H1 (cell line): ENCODE results near the gene APBA2. TPM values are rescaled to one million over a fixed set of nuclear protein-coding genes. Genes with fewer than 3 reads are reported as not detected.

Source experiments
- CTCF ChIA-PET: fragments of 300-600 bp; sonication (Branson Sonifier 250); formaldehyde crosslinking; loops from one replicate; lab custom pipeline; 2021; ENCODE audit not compliant: partially characterized antibody; lab: Charles Lee
- POLR2A ChIA-PET: fragments of 300-600 bp; sonication (Branson Sonifier 250); formaldehyde crosslinking; loops from one replicate; lab custom pipeline; 2021; ENCODE audit warnings: inconsistent platforms; ENCODE audit not compliant: partially characterized antibody; lab: Charles Lee
- DNase-seq, 2 experiments: peaks; one replicate each; pipeline versions ENCODE4 v3.0.0 to v3.0.0-alpha.2; 2010 to 2022; ENCODE audit warnings: low spot score in 2 of 2, low read depth in 1 of 2, mixed read lengths in 1 of 2
- FAIRE-seq: peaks from 2 replicates; lab custom pipeline; 2011; peaks lifted over from hg19 to GRCh38; lab: Jason Lieb, UNC
- H2AFZ ChIP-seq: 2 replicates; pipeline ENCODE4 v1.8.1; 2012; ENCODE audit warnings: low read length, inconsistent platforms
- H2AK5ac ChIP-seq: 2 replicates; pipeline ENCODE4 v1.6.1; 2013; ENCODE audit warnings: low read depth, low read length
- H2BK120ac ChIP-seq: replicated peaks from 2 replicates; pipeline ENCODE3; 2013; ENCODE audit warnings: low read depth, low read length, inconsistent platforms
- H2BK12ac ChIP-seq: 2 replicates; pipeline ENCODE4 v1.6.1; 2013; ENCODE audit warnings: low read depth, low read length
- H2BK15ac ChIP-seq: 2 replicates; pipeline ENCODE4 v1.6.1; 2013; ENCODE audit warnings: low read length
- H2BK20ac ChIP-seq: 2 replicates; pipeline ENCODE4 v1.6.1; 2013; ENCODE audit warnings: low read length
- H2BK5ac ChIP-seq: 2 replicates; pipeline ENCODE4 v1.6.1; 2013; ENCODE audit warnings: low read depth, low read length
- H3K14ac ChIP-seq: 2 replicates; pipeline ENCODE4 v1.6.1; 2013; ENCODE audit warnings: inconsistent platforms; ENCODE audit not compliant: insufficient read length
- H3K18ac ChIP-seq: 2 replicates; pipeline ENCODE4 v1.6.1; 2013; ENCODE audit warnings: low read length; ENCODE audit errors: extremely low read depth
- H3K23ac ChIP-seq: 2 replicates; pipeline ENCODE4 v1.6.1; 2013; ENCODE audit warnings: inconsistent platforms; ENCODE audit not compliant: insufficient read length
- H3K23me2 ChIP-seq: 2 replicates; pipeline ENCODE4 v1.6.1; 2013; ENCODE audit warnings: low read depth, low read length
- H3K27ac ChIP-seq: 2 replicates; pipeline ENCODE4 v1.6.1; 2011; ENCODE audit warnings: low read depth, low read length, inconsistent platforms
- H3K27me3 ChIP-seq, 4 experiments: replicated peaks in 1 of 4; 1 replicate in 1 of 4; 2 replicates in 3 of 4; pipeline versions ENCODE4 v1.6.1 to v1.8.1; 2011 to 2013; ENCODE audit warnings: low read length in 3 of 4, mild to moderate bottlenecking in 3 of 4, inconsistent platforms in 2 of 4, mixed read lengths in 2 of 4, moderate library complexity in 1 of 4; ENCODE audit not compliant: control insufficient read depth in 3 of 4, insufficient read depth in 3 of 4; ENCODE audit errors: extremely low read depth in 1 of 4
- H3K36me3 ChIP-seq, 4 experiments: 2 replicates each; pipeline versions ENCODE4 v1.6.1 to v1.8.1; 2011 to 2013; ENCODE audit warnings: mild to moderate bottlenecking in 4 of 4, low read length in 3 of 4, moderate library complexity in 2 of 4, control low read depth in 1 of 4, inconsistent platforms in 1 of 4; ENCODE audit not compliant: insufficient read depth in 4 of 4, control insufficient read depth in 2 of 4
- H3K4ac ChIP-seq: replicated peaks from 2 replicates; pipeline ENCODE3; 2013; ENCODE audit warnings: low read length, low read depth, mixed read lengths, inconsistent platforms; ENCODE audit not compliant: insufficient read length
- H3K4me1 ChIP-seq, 4 experiments: replicated peaks in 1 of 4; 1 replicate in 1 of 4; 2 replicates in 3 of 4; pipeline versions ENCODE4 v1.6.1 to v1.8.1; 2011 to 2013; ENCODE audit warnings: low read length in 3 of 4, inconsistent platforms in 2 of 4, mixed read lengths in 1 of 4; ENCODE audit not compliant: insufficient read depth in 4 of 4, control insufficient read depth in 3 of 4
- H3K4me2 ChIP-seq, 2 experiments: 2 replicates each; pipeline versions ENCODE4 v1.6.1 to v1.8.1; 2011 to 2013; ENCODE audit warnings: low read depth in 2 of 2, low read length in 2 of 2, control low read depth in 1 of 2, inconsistent platforms in 1 of 2, mild to moderate bottlenecking in 1 of 2; ENCODE audit not compliant: insufficient read depth in 1 of 2
- H3K4me3 ChIP-seq, 4 experiments: fragments of 200-600, 300-600 bp in 1 of 4; sonication (generic), shearing (Covaris generic), sonication (Bioruptor Twin) in 1 of 4; 2 replicates each; pipeline versions ENCODE4 v1.5.1 to v1.8.1; 2011 to 2016; ENCODE audit warnings: low read length in 4 of 4, low read depth in 3 of 4, control low read depth in 2 of 4, inconsistent platforms in 2 of 4, mild to moderate bottlenecking in 2 of 4, mixed read lengths in 1 of 4, moderate library complexity in 1 of 4; ENCODE audit not compliant: insufficient read depth in 2 of 4; ENCODE audit errors: extremely low read depth in 1 of 4
- H3K56ac ChIP-seq: replicated peaks from 2 replicates; pipeline ENCODE3; 2013; ENCODE audit warnings: low read depth, mild to moderate bottlenecking, mixed read lengths, low read length, inconsistent platforms; ENCODE audit not compliant: insufficient read length
- H3K79me1 ChIP-seq: 2 replicates; pipeline ENCODE4 v1.6.1; 2013; ENCODE audit warnings: low read depth, low read length, control low read depth
- H3K79me2 ChIP-seq, 2 experiments: 2 replicates each; pipeline versions ENCODE4 v1.6.1 to v1.8.1; 2012 to 2013; ENCODE audit warnings: low read length in 2 of 2, mild to moderate bottlenecking in 2 of 2, inconsistent platforms in 1 of 2; ENCODE audit not compliant: insufficient read depth in 2 of 2, control insufficient read depth in 1 of 2
- H3K9ac ChIP-seq, 4 experiments: replicated peaks in 1 of 4; 1 replicate in 1 of 4; 2 replicates in 3 of 4; pipeline versions ENCODE4 v1.6.1 to v1.8.1; 2011 to 2013; ENCODE audit warnings: low read depth in 3 of 4, low read length in 3 of 4, control low read depth in 2 of 4, mild to moderate bottlenecking in 2 of 4, moderate library complexity in 2 of 4, inconsistent platforms in 1 of 4; ENCODE audit errors: extremely low read depth in 1 of 4
- H3K9me3 ChIP-seq, 2 experiments: 2 replicates each; pipeline versions ENCODE4 v1.6.1 to v1.8.1; 2012 to 2013; ENCODE audit warnings: mild to moderate bottlenecking in 2 of 2, moderate library complexity in 2 of 2, control low read depth in 1 of 2, inconsistent platforms in 1 of 2, low read depth in 1 of 2, low read length in 1 of 2, mixed read lengths in 1 of 2; ENCODE audit not compliant: insufficient read depth in 2 of 2
- H4K20me1 ChIP-seq, 2 experiments: replicated peaks in 1 of 2; 2 replicates each; pipeline versions ENCODE3 to v1.8.1; 2011 to 2013; ENCODE audit warnings: inconsistent platforms in 2 of 2, low read length in 2 of 2, mild to moderate bottlenecking in 1 of 2; ENCODE audit not compliant: insufficient read depth in 2 of 2, control insufficient read depth in 1 of 2
- H4K5ac ChIP-seq: 2 replicates; pipeline ENCODE4 v1.6.1; 2013; ENCODE audit warnings: low read length, low read depth, mixed read lengths, inconsistent platforms; ENCODE audit not compliant: insufficient read length
- H4K8ac ChIP-seq: 2 replicates; pipeline ENCODE4 v1.8.0; 2013; ENCODE audit warnings: mild to moderate bottlenecking, moderate library complexity, low read length, inconsistent platforms; ENCODE audit not compliant: insufficient read depth; ENCODE audit errors: extremely low read depth
- H4K91ac ChIP-seq: replicated peaks from 2 replicates; pipeline ENCODE3; 2013; ENCODE audit warnings: low read length, mixed read lengths, inconsistent platforms; ENCODE audit not compliant: insufficient read length
- CHD2 ChIP-seq: IDR thresholded peaks from 2 replicates; pipeline ENCODE4 v1.6.1; 2012; ENCODE audit warnings: low read length, improper control_type of control experiment
- CREB1 ChIP-seq: IDR thresholded peaks from 2 replicates; pipeline ENCODE4 v1.6.1; 2012; ENCODE audit warnings: inconsistent platforms
- KDM4A ChIP-seq: IDR thresholded peaks from one replicate; pipeline ENCODE4 v1.7.1; 2012; ENCODE audit warnings: low read depth, mild to moderate bottlenecking, moderate library complexity, low read length, inconsistent platforms; ENCODE audit not compliant: severe bottlenecking
- PHF8 ChIP-seq: fragments of 200-600 bp; sonication (generic); conservative IDR thresholded peaks from 2 replicates; pipeline ENCODE4 v1.7.1; 2012; ENCODE audit warnings: low read depth, mild to moderate bottlenecking, inconsistent platforms, low read length, moderate library complexity
- POU5F1 ChIP-seq: IDR thresholded peaks from 2 replicates; pipeline ENCODE4 v1.6.1; 2011; ENCODE audit warnings: low read depth, mild to moderate bottlenecking, low read length, moderate library complexity
- ZNF274 ChIP-seq: IDR thresholded peaks from 2 replicates; pipeline ENCODE4 v1.7.0; 2012; ENCODE audit warnings: low read length, borderline replicate concordance; ENCODE audit errors: extremely low read depth
- WGBS, 2 experiments: shearing (Covaris generic) in 1 of 2; methylation state at CpG; one replicate each; pipeline versions ENCODE4 v1.1.6 to v1.1.7; 2013 to 2015; ENCODE audit warnings: low lambda C conversion rate in 2 of 2, mixed read lengths in 2 of 2, inconsistent platforms in 1 of 2, low coverage in 1 of 2, missing lambda C conversion rate in 1 of 2; ENCODE audit not compliant: insufficient replicate concordance in 2 of 2, insufficient coverage in 1 of 2, insufficient read length in 1 of 2; ENCODE audit errors: extremely low coverage in 1 of 2, missing lambda C conversion rate in 1 of 2; 5-methylcytosine and 5-hydroxymethylcytosine counted together
- polyA plus RNA-seq, 7 experiments: library from polyadenylated mRNA; depleted of rRNA in 3 of 7; stranded (reverse) in 5 of 7; unstranded in 2 of 7; fragments of >200 nt in 5 of 7; fragments of 200-250 nt in 2 of 7; gene quantifications; 1 replicate in 5 of 7; 2 replicates in 1 of 7; 4 replicates in 1 of 7; pipeline versions ENCODE4 v1.2.1 to v1.2.3, GENCODE V29; 2011 to 2013; ENCODE audit warnings: missing spikeins in 2 of 7, mixed read lengths in 2 of 7
- total RNA-seq: library from RNA; stranded (reverse); fragmentation: NEBNext Ultra II Directional; extraction: Animal tissue kit (Norgen Biotek cat#: 25700); gene quantifications from 2 replicates; pipeline ENCODE4 v1.2.1, GENCODE V29; 2021
- TF ChIP-seq, protein P1 (sequence below), 3 experiments: IDR thresholded peaks; 1 replicate in 2 of 3; 2 replicates in 1 of 3; pipeline versions ENCODE4 v1.5.1 to v1.6.1; 2011; ENCODE audit warnings: low read length in 3 of 3, mild to moderate bottlenecking in 3 of 3, inconsistent platforms in 2 of 3, low read depth in 1 of 3, moderate library complexity in 1 of 3; ENCODE audit not compliant: insufficient read depth in 1 of 3; ENCODE audit errors: control extremely low read depth in 1 of 3

Gene APBA2
- total and polyA plus RNA-seq, 2 of the 8 experiments (the other 6 are each of a cell fraction or from before 2014, with no cell fraction given), result 15.5 to 19.0 TPM

DNA sequence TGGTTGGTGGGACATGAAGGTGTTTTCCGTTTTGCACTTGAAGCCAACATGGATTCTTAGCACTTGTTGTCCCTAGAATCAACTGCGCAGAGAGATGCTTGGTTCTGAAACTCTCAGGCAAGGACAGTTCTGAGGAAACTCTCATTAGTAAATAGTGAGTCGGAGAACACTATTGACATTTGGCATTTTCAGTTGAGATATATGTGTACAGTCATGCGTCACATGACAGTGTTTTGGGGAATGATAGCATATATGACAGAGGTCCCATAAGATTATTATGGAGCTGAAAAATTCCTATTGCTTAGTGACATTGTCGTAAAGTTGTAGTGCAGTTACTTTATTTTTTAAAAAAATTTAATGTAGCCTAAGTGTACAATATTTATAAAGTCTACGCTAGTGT is 5.8 kb downstream of the APBA2 start:
- Histone ChIP-seq H4K20me1 (no peaks in the 10 kb centered on the region), H2BK5ac (no peak overlapping the region), H2BK120ac (no peak overlapping the region), H2AK5ac (no peak overlapping the region), H4K91ac (no peak overlapping the region), H2BK15ac (no peak overlapping the region), H4K8ac (no peak overlapping the region), H3K18ac (no peak overlapping the region; the same call in 1 of the 2 replicates), H2AFZ (no peak overlapping the region), H3K9ac (no peak overlapping the region), H3K27ac (no peak overlapping the region), H3K4me1 (peaks cover 0 to 2% (median 1%) of the 10 kb centered on the region in 4 experiments; a peak in 4 of 7 replicates), H3K23me2 (peaks cover 2% of the 10 kb centered on the region; the same call in 1 of the 2 replicates), H2BK12ac (no peak overlapping the region), H2BK20ac (no peak overlapping the region), H3K79me1 (peaks cover 5% of the 10 kb centered on the region), H4K5ac (no peak overlapping the region), H3K27me3 (peaks cover 1 to 13% (median 11%) of the 10 kb centered on the region in 4 experiments; a peak in 6 of 7 replicates), H3K23ac (no peak overlapping the region), H3K79me2 (no peaks in the 10 kb centered on the region), H3K4ac (no peak overlapping the region), H3K14ac (no peak overlapping the region), H3K4me2 (no peak overlapping the region), H3K9me3 (peaks cover under 1 to 3% of the 10 kb centered on the region in 2 experiments; a peak in 3 of 4 replicates), H3K4me3 (no peak overlapping the region), H3K56ac (no peak overlapping the region), H3K36me3 (no peaks in the 10 kb centered on the region)
- no peak for TF ChIP-seq CREB1
- TF ChIP-seq PHF8, result no peak
- no peak for TF ChIP-seq KDM4A
- TF ChIP-seq CHD2, result no peak
- no peak for TF ChIP-seq ZNF274
- TF ChIP-seq, protein P1, sequence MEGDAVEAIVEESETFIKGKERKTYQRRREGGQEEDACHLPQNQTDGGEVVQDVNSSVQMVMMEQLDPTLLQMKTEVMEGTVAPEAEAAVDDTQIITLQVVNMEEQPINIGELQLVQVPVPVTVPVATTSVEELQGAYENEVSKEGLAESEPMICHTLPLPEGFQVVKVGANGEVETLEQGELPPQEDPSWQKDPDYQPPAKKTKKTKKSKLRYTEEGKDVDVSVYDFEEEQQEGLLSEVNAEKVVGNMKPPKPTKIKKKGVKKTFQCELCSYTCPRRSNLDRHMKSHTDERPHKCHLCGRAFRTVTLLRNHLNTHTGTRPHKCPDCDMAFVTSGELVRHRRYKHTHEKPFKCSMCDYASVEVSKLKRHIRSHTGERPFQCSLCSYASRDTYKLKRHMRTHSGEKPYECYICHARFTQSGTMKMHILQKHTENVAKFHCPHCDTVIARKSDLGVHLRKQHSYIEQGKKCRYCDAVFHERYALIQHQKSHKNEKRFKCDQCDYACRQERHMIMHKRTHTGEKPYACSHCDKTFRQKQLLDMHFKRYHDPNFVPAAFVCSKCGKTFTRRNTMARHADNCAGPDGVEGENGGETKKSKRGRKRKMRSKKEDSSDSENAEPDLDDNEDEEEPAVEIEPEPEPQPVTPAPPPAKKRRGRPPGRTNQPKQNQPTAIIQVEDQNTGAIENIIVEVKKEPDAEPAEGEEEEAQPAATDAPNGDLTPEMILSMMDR (IDR thresholded peaks at IDR 0.05; ENCODE audit: control extremely low read depth in 1 of 3, insufficient read depth in 1 of 3, low read depth in 1 of 3, low read length in 3 of 3), result no peak
- no peak for TF ChIP-seq POU5F1
- DNase-seq (no peak), FAIRE-seq (no peak)
- CTCF ChIA-PET, result interaction anchor here (1.7 to 2.6 kb wide), 4 partner anchors 9 to 211 kb away, joined by 4 to 20 read pairs (median 6); no protein-coding TSS in a partner anchor
- POLR2A ChIA-PET, result no interaction called here
- 94% methylated on average over 6 of the region's 6 CpGs; no CpG with 5 or more reads in 1 of the 2 experiments for WGBS, 2 experiments
